Testis (tissue), 3 donors: Measurements from ENCODE around the gene C1orf141. TPM values are rescaled to one million over a fixed set of nuclear protein-coding genes. Genes with fewer than 3 reads are reported as not detected.
A peak's percentile ranks its signal among the peaks of the same experiment; 100 is the strongest.
"Not testable (repeated sequence)": the region's sequence is repeated elsewhere in the genome, so short reads cannot be mapped to it uniquely, and the experiment has no call there.

Experiments used
- DNase-seq: peaks from one replicate; pipeline ENCODE4 v3.0.0-alpha.2; 2019
- H3K27ac ChIP-seq, 2 donors: fragments of 200-600 bp; sonication (generic); one replicate each; pipeline ENCODE4 v1.5.1; 2019
- H3K27me3 ChIP-seq: fragments of 200-600 bp; sonication (generic); one replicate; pipeline ENCODE4 v1.5.1; 2019
- H3K36me3 ChIP-seq: fragments of 200-600 bp; sonication (generic); one replicate; pipeline ENCODE4 v1.5.1; 2017; ENCODE audit warnings: low read depth; ENCODE audit errors: missing control alignments
- H3K4me1 ChIP-seq: fragments of 200-600 bp; sonication (generic); one replicate; pipeline ENCODE4 v1.5.1; 2019
- H3K4me3 ChIP-seq, 2 donors: fragments of 200-600 bp; sonication (generic); one replicate each; pipeline ENCODE4 v1.5.1; 2017 to 2019
- H3K9me3 ChIP-seq: fragments of 200-600 bp; sonication (generic); one replicate; pipeline ENCODE4 v1.5.1; 2017
- POLR2A ChIP-seq: fragments of 450-650 bp; IDR thresholded peaks from one replicate; pipeline ENCODE4 v1.6.1; 2017; ENCODE audit warnings: antibody characterized with exemption, mild to moderate bottlenecking, moderate library complexity
- WGBS, 2 donors: methylation state at CpG; one replicate each; pipeline ENCODE4 v1.1.5; 2018; 5-methylcytosine and 5-hydroxymethylcytosine counted together
- intact Hi-C: fragments of 100-400 bp; cut with DNase I; formaldehyde crosslinking; loops from one replicate; pipeline ENCODE4 v1.15.1; 2023; ENCODE audit warnings: low total_unique reads
- polyA plus RNA-seq: library from polyadenylated mRNA; stranded (reverse); fragments of 350-450 nt; fragmentation: Illumina TruSeq; extraction: RNeasy Lipid Tissue Mini Kit (QIAGEN cat#74804); gene quantifications from one replicate; pipeline ENCODE4 v1.2.3, GENCODE V29; 2014; ENCODE audit warnings: low read depth, low replicate concordance; ENCODE audit not compliant: insufficient read depth
- total RNA-seq, 2 donors: library from RNA; depleted of rRNA; stranded (reverse); fragments of >200 nt; gene quantifications; one replicate each; pipeline ENCODE4 v1.2.3, GENCODE V29; 2016
- TF ChIP-seq, protein P1 (sequence below), 3 experiments: fragments of 450-650 bp in 2 of 3; fragments of 200-600 bp in 1 of 3; sonication (generic) in 1 of 3; IDR thresholded peaks; one replicate each; pipeline ENCODE4 v1.5.1; 2016 to 2019; ENCODE audit warnings: antibody characterized with exemption in 3 of 3, mild to moderate bottlenecking in 2 of 3, moderate library complexity in 1 of 3

Gene C1orf141
- total and polyA plus RNA-seq, 3 donors from 2014 or later: 9.5 to 17.3 (median 10.1) TPM

- intact Hi-C loops: no loop called here
- TF ChIP-seq, protein P1, sequence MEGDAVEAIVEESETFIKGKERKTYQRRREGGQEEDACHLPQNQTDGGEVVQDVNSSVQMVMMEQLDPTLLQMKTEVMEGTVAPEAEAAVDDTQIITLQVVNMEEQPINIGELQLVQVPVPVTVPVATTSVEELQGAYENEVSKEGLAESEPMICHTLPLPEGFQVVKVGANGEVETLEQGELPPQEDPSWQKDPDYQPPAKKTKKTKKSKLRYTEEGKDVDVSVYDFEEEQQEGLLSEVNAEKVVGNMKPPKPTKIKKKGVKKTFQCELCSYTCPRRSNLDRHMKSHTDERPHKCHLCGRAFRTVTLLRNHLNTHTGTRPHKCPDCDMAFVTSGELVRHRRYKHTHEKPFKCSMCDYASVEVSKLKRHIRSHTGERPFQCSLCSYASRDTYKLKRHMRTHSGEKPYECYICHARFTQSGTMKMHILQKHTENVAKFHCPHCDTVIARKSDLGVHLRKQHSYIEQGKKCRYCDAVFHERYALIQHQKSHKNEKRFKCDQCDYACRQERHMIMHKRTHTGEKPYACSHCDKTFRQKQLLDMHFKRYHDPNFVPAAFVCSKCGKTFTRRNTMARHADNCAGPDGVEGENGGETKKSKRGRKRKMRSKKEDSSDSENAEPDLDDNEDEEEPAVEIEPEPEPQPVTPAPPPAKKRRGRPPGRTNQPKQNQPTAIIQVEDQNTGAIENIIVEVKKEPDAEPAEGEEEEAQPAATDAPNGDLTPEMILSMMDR (IDR thresholded peaks at IDR 0.05): no peak
- TF ChIP-seq POLR2A: no peak
- H3K36me3 ChIP-seq: no peaks in the 10 kb centered on the region
- DNase-seq: no peak
- WGBS, 2 donors: 83 to 90% methylated on average over 4 of the region's 4 CpGs
- peaks cover 8% of the 10 kb centered on the region for H3K4me1 ChIP-seq
- H3K27me3 ChIP-seq: no peaks in the 10 kb centered on the region
- no peak overlapping the region for H3K27ac ChIP-seq
- no peaks in the 10 kb centered on the region for H3K9me3 ChIP-seq
- no peak overlapping the region for H3K4me3 ChIP-seq
Observed at GRCh38 chr1:67150931-67151330, 16.2 kb upstream of the C1orf141 start.

- 15 to 18% methylated on average over 9 of the region's 9 CpGs for WGBS, 2 donors
- DNase-seq: peak; percentile 83
- no peak overlapping the region for H3K4me3 ChIP-seq
- TF ChIP-seq, protein P1 (IDR thresholded peaks at IDR 0.05): peak; percentile 55 to 66 (median 61)
- no peak for TF ChIP-seq POLR2A
- H3K27ac ChIP-seq: no peak overlapping the region
- H3K9me3 ChIP-seq: no peaks in the 10 kb centered on the region
- intact Hi-C loops: loop anchor here (10.0 kb wide), 1 partner anchor 144 kb away; no protein-coding TSS in a partner anchor
- H3K36me3 ChIP-seq: no peaks in the 10 kb centered on the region
- no peaks in the 10 kb centered on the region for H3K27me3 ChIP-seq
- peaks cover 8% of the 10 kb centered on the region for H3K4me1 ChIP-seq
Observed at GRCh38 chr1:67149179-67149770, 14.5 kb upstream of the C1orf141 start.

GRCh38 chr1:67148516-67149178 lies 13.9 kb upstream of the C1orf141 start:
- TF ChIP-seq POLR2A: no peak
- TF ChIP-seq, protein P1 (IDR thresholded peaks at IDR 0.05): no peak
- Histone ChIP-seq H3K27me3 (no peaks in the 10 kb centered on the region), H3K36me3 (no peaks in the 10 kb centered on the region), H3K4me1 (peaks cover 8% of the 10 kb centered on the region), H3K27ac (no peak overlapping the region), H3K9me3 (no peaks in the 10 kb centered on the region), H3K4me3 (peak overlapping the region; percentile 22 to 25)
- DNase-seq: no peak
- 17 to 39% methylated on average over 6 of the region's 6 CpGs for WGBS, 2 donors
- intact Hi-C loops: loop anchor here (10.0 kb wide), 1 partner anchor 144 kb away; no protein-coding TSS in a partner anchor

DNA sequence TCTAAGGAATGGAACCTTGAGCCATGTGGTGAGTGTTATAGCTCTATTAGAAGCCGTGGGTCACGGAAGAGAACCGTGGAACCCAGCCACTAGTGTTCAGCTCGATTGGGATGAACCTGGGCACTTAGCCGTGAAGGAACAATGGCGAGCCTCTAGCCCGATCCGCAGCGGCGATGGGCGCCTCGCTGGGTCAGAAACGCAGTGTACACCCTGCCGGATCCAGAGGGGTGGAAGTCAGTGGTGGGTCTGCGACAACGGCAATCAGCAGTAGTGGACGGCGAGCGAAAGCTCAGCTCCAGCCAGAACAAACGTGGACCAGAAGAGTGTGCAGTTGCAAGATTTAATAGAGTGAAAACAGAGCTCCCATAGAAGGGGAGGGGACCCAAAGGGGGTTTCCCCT lies 13.2 kb upstream of the C1orf141 start:
- Histone ChIP-seq H3K4me3 (peak overlapping the region; percentile 22 to 25), H3K4me1 (peaks cover 14% of the 10 kb centered on the region)
- not testable (repeated sequence) for DNase-seq, H3K36me3 ChIP-seq, H3K9me3 ChIP-seq, H3K27me3 ChIP-seq, H3K27ac ChIP-seq
- intact Hi-C loops: loop anchor here (10.0 kb wide), 1 partner anchor 143 kb away; no protein-coding TSS in a partner anchor
- 54 to 81% methylated on average over 18 to 20 of the region's 20 CpGs for WGBS, 2 donors

- no peak for TF ChIP-seq POLR2A
- TF ChIP-seq, protein P1 (IDR thresholded peaks at IDR 0.05): no peak
Observed at GRCh38 chr1:67146539-67146938, 11.8 kb upstream of the C1orf141 start.

More at GRCh38 chr1:67146539-67146938, 11.8 kb upstream of the C1orf141 start:
- no peaks in the 10 kb centered on the region for H3K9me3 ChIP-seq
- intact Hi-C loops: loop anchor here (10.0 kb wide), 1 partner anchor 142 kb away; no protein-coding TSS in a partner anchor
- H3K4me3 ChIP-seq: no peak overlapping the region
- WGBS, 2 donors: 98% methylated on average over 3 of the region's 3 CpGs
- no peaks in the 10 kb centered on the region for H3K27me3 ChIP-seq
- peaks cover 22% of the 10 kb centered on the region for H3K4me1 ChIP-seq
- H3K27ac ChIP-seq: no peak overlapping the region
- H3K36me3 ChIP-seq: no peaks in the 10 kb centered on the region
- DNase-seq: no peak
